Lower leg skin (tissue), 4 donors: ENCODE results near the gene BRSK1. TPM values are rescaled to one million over a fixed set of nuclear protein-coding genes. Genes with fewer than 3 reads are reported as not detected.

ENCODE experiments used
- DNase-seq, 2 donors: peaks; one replicate each; pipeline ENCODE4 v3.0.0-alpha.2; 2019; ENCODE audit warnings: low spot score in 2 of 2
- H3K4me3 ChIP-seq: fragments of 200-600 bp; sonication (generic); 2 replicates; pipeline ENCODE4 v1.5.1; 2017; ENCODE audit warnings: mild to moderate bottlenecking, low read depth; ENCODE audit not compliant: poor library complexity, severe bottlenecking
- POLR2A ChIP-seq, 2 donors: fragments of 450-650 bp; IDR thresholded peaks; one replicate each; pipeline ENCODE4 v1.6.1; 2016 to 2017; ENCODE audit warnings: antibody characterized with exemption in 2 of 2, mild to moderate bottlenecking in 1 of 2, moderate library complexity in 1 of 2
- WGBS, 2 donors: methylation state at CpG; one replicate each; pipeline ENCODE4 v1.1.5; 2018; 5-methylcytosine and 5-hydroxymethylcytosine counted together
- intact Hi-C: fragments of 100-400 bp; cut with DNase I; formaldehyde crosslinking; loops from one replicate; pipeline ENCODE4 v1.15.0; 2023; ENCODE audit warnings: low total_unique reads
- total RNA-seq, 4 donors: library from RNA; depleted of rRNA; stranded (reverse); fragments of >200 nt; gene quantifications; one replicate each; pipeline ENCODE4 v1.1.0, GENCODE V29; 2016
- TF ChIP-seq, protein P1 (sequence below), 3 donors: fragments of 450-650 bp; IDR thresholded peaks; one replicate each; pipeline ENCODE4 v1.5.1; 2016; ENCODE audit warnings: antibody characterized with exemption in 3 of 3, mild to moderate bottlenecking in 3 of 3, moderate library complexity in 2 of 3

Gene BRSK1
- total RNA-seq, 4 donors from 2014 or later: 0.44 to 4.6 TPM; not detected in 2

DNA sequence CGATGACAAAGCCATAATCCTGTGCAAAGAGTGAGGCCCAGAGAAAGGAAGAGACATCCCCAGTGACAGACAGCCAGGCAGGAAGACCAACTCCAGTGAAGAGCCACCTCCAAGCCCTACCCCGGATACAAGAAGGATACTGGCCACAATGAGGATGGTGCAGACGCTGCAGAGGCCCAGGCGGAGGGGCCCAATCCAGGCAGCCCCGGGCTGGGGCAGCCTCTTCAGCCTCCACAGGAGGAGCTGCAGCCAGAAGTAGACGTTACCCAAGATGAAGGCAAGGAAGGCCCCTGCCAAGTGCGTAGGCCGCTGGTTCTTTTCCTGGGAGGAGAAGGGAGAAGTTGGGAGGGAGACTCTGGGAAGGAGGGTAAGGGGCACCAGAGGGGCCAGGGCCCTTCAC lies 32.8 kb downstream of the BRSK1 start:
- no peak for DNase-seq
- no peak overlapping the region for H3K4me3 ChIP-seq
- 74 to 80% methylated on average over 8 of the region's 8 CpGs for WGBS, 2 donors
- intact Hi-C loops: no loop called here
- no peak for TF ChIP-seq POLR2A (IDR thresholded peaks at IDR 0.05)
- TF ChIP-seq, protein P1, sequence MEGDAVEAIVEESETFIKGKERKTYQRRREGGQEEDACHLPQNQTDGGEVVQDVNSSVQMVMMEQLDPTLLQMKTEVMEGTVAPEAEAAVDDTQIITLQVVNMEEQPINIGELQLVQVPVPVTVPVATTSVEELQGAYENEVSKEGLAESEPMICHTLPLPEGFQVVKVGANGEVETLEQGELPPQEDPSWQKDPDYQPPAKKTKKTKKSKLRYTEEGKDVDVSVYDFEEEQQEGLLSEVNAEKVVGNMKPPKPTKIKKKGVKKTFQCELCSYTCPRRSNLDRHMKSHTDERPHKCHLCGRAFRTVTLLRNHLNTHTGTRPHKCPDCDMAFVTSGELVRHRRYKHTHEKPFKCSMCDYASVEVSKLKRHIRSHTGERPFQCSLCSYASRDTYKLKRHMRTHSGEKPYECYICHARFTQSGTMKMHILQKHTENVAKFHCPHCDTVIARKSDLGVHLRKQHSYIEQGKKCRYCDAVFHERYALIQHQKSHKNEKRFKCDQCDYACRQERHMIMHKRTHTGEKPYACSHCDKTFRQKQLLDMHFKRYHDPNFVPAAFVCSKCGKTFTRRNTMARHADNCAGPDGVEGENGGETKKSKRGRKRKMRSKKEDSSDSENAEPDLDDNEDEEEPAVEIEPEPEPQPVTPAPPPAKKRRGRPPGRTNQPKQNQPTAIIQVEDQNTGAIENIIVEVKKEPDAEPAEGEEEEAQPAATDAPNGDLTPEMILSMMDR (IDR thresholded peaks at IDR 0.05): no peak

DNA sequence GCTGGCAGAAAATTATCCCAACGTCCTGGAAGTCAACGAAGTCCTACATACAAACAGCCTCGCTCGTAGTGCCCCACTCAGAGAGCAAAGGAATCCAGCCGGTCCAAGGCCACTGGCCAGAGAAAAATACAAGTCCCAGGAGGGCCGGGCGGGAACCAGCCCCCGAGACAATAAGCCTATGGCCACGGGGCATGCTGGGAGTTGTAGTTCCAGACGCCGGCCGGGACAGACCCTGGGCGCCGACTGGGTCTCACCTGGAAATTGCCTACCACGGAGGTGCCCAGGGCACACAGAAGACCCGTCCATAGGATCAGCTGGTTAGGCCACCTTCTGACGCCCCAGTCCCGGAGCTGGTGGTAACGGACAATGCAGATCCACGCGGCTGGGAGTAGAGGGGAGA lies 36.0 kb downstream of the BRSK1 start:
- no peak overlapping the region for H3K4me3 ChIP-seq
- WGBS, 2 donors: 20 to 28% methylated on average over 21 of the region's 21 CpGs
- no peak for DNase-seq
- TF ChIP-seq, protein P1 (IDR thresholded peaks at IDR 0.05): no peak
- no peak for TF ChIP-seq POLR2A (IDR thresholded peaks at IDR 0.05)
- intact Hi-C loops: no loop called here

DNA sequence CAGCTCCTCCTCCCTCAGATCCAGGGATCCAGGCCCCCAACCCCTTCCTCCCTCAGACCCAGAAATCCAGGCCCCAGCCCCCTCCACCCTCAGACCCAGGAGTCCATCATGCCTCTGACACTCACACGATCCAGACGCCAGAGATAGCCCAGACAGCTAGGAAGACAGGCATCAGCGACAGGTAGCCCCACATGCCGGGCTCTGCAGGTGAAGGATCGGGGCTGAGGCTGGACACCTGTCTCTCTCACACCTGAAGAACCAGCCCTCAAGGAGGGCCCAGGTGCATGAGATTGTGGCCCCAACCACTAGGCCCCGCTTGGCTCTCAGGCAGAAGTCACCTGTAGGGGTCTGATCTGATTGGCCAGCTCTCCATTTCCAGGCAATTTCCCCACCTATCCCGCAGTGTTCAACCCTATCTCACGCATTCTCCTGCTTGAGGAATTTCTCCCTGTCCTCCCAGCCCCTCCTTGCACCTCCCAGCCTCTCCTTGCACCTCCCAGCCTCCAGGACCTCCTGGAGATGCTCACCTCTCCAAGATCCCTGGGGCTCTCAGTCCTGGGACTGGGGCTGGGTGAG lies 37.1 kb downstream of the BRSK1 start:
- no peak for TF ChIP-seq POLR2A (IDR thresholded peaks at IDR 0.05)
- TF ChIP-seq, protein P1 (IDR thresholded peaks at IDR 0.05): no peak
- DNase-seq: no peak
- WGBS, 2 donors: 86 to 94% methylated on average over 8 of the region's 8 CpGs
- intact Hi-C loops: no loop called here
- H3K4me3 ChIP-seq: no peak overlapping the region

DNA sequence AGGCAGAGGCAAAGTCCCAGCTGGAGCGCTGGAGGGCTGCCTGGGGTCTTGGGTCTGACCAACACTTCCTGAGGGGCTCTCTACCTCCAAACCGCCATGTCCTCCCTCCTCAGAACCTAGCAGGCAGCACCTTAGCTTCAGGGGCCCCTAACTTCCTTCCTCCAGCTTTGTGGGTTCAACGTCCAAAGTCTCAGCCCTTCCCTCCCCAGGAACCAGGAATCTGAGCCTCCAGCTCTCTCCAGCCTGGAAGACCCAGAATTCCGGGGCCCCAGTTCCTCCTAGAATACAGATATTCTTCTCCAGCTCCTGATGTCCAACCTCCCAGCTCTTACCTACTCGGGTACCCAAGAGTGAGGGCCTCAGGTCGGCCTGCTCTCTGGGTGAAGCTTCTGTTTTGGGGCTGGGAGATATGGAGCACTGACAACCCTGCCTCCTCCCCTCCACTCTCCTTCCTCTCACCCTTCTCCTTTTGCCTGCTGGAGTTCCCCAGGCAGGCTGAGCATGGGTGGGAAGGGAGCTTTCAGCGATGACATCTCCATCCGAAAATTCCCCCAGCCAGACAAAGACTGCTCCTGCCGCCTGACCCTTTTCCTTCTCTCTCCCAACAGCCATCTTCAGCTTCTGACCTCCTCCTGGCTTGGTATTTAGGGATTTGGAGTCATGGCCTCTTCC lies 37.8 kb downstream of the BRSK1 start:
- 72 to 74% methylated on average over 9 of the region's 9 CpGs for WGBS, 2 donors
- TF ChIP-seq, protein P1 (IDR thresholded peaks at IDR 0.05): no peak
- TF ChIP-seq POLR2A (IDR thresholded peaks at IDR 0.05): no peak

DNA sequence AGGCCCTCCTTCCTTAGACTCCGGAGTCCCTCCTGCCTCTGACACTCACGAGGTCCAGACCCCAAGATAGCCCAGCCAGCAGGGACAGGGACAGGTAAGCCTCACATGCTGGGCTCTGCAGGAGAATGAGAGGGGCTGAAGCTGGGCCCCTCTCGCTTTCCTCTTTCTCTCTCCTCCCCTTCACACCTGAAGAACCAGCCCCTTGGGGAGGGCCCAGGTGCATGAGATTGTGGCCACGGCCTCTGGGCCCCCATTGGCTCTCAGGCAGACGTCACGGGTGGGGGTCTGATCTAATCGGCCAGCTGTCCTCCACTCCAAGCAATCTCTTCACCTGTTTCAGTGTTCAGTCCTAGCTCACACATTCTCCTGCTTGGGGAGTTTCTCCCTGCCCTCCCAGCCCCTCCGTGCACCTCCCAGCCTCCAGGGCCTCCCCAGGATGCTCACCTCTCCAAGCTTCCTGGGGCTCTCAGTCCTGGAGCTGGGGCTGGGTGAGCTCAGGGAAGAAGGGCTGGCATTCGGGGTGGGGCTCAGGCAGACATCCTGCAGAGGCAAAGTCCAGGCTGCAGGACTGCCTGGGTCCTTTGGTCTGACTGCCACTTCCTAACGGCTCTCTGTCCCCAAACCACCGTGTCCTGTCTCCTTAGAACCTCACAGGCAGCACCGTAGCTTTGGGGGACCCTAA lies 38.5 kb downstream of the BRSK1 start:
- intact Hi-C loops: no loop called here
- H3K4me3 ChIP-seq: no peak overlapping the region
- no peak for DNase-seq
- no peak for TF ChIP-seq POLR2A (IDR thresholded peaks at IDR 0.05)
- TF ChIP-seq, protein P1 (IDR thresholded peaks at IDR 0.05): no peak
- WGBS, 2 donors: 64 to 70% methylated on average over 11 to 12 of the region's 12 CpGs

More for the DNA sequence above, 37.8 kb downstream of the BRSK1 start:
- intact Hi-C loops: no loop called here
- DNase-seq: no peak
- no peak overlapping the region for H3K4me3 ChIP-seq
